HG03097 (cell line): ENCODE data around the gene MARK4.
"Not testable (repeated sequence)": the region's sequence is repeated elsewhere in the genome, so short reads cannot be mapped to it uniquely, and the experiment has no call there.

Experiments
- ATAC-seq: cut with Tn5 transposase; IDR thresholded peaks from one replicate; pipeline ENCODE4 v1.9.1; 2021; ENCODE audit not compliant: unreplicated experiment, low FRiP score

Gene MARK4

GRCh38 chr19:45304141-45304926 lies 53.3 kb downstream of the MARK4 start:
- ATAC-seq, result no peak

- ATAC-seq, result no peak
These were observed 53.9 kb downstream of the MARK4 start for GRCh38 chr19:45305007-45305406.

- ATAC-seq, result no peak
These were observed 54.4 kb downstream of the MARK4 start for GRCh38 chr19:45305421-45305820.

GRCh38 chr19:45306040-45306439 lies 55.0 kb downstream of the MARK4 start:
- no peak for ATAC-seq

GRCh38 chr19:45306518-45307027 lies 55.5 kb downstream of the MARK4 start:
- ATAC-seq, result no peak

- no peak for ATAC-seq
These were observed 56.3 kb downstream of the MARK4 start for GRCh38 chr19:45307361-45307760.

GRCh38 chr19:45309322-45309721 lies 58.3 kb downstream of the MARK4 start:
- ATAC-seq, result not testable (repeated sequence)

- no peak for ATAC-seq
These were observed 60.5 kb downstream of the MARK4 start for GRCh38 chr19:45311621-45312020.

GRCh38 chr19:45312285-45312684 lies 61.2 kb downstream of the MARK4 start:
- not testable (repeated sequence) for ATAC-seq

- no peak for ATAC-seq
These were observed 63.7 kb downstream of the MARK4 start for GRCh38 chr19:45314708-45315245.

GRCh38 chr19:45315304-45315703 lies 64.2 kb downstream of the MARK4 start:
- no peak for ATAC-seq

- ATAC-seq, result no peak
These were observed 70.1 kb downstream of the MARK4 start for GRCh38 chr19:45320997-45321775.

GRCh38 chr19:45321848-45322247 lies 70.8 kb downstream of the MARK4 start:
- no peak for ATAC-seq

- ATAC-seq, result no peak
These were observed 71.2 kb downstream of the MARK4 start for GRCh38 chr19:45322311-45322710.

- no peak for ATAC-seq
These were observed 71.7 kb downstream of the MARK4 start, which contains the start of gene CKM for GRCh38 chr19:45322744-45323281. CKM (minus strand) TSS chr19:45322875; CDS start chr19:45319713, 3,162 bp downstream.

GRCh38 chr19:45323671-45324081 lies 72.6 kb downstream of the MARK4 start:
- ATAC-seq, result no peak

- ATAC-seq, result no peak
These were observed 73.4 kb downstream of the MARK4 start for GRCh38 chr19:45324349-45324907.

- no peak for ATAC-seq
These were observed 76.5 kb downstream of the MARK4 start for GRCh38 chr19:45327404-45328143.

- no peak for ATAC-seq
These were observed 80.3 kb downstream of the MARK4 start for GRCh38 chr19:45331411-45331810.
